Thymus (tissue), 11 donors: ENCODE measurements around the gene TLE3. TPM values are rescaled to one million over a fixed set of nuclear protein-coding genes. Genes with fewer than 3 reads are reported as not detected.
A peak's percentile ranks its signal among the peaks of the same experiment; 100 is the strongest.

Source experiments
- DNase-seq, 9 donors: peaks; one replicate each; pipeline ENCODE4 v3.0.0-alpha.2; 2013; ENCODE audit warnings: low spot score in 9 of 9, low read depth in 6 of 9, missing footprints in 1 of 9
- H3K27ac ChIP-seq, 2 donors: one replicate each; pipeline ENCODE4 v1.5.1; 2013; ENCODE audit warnings: control low read depth in 1 of 2, low read depth in 1 of 2, low read length in 1 of 2, mild to moderate bottlenecking in 1 of 2, moderate library complexity in 1 of 2
- H3K27me3 ChIP-seq, 2 donors: one replicate each; pipeline ENCODE4 v1.5.1; 2013; ENCODE audit warnings: low read length in 1 of 2; ENCODE audit not compliant: control insufficient read depth in 2 of 2, insufficient read depth in 1 of 2
- H3K36me3 ChIP-seq, 2 donors: one replicate each; pipeline ENCODE4 v1.5.1; 2013; ENCODE audit warnings: low read length in 1 of 2, mild to moderate bottlenecking in 1 of 2, moderate library complexity in 1 of 2; ENCODE audit not compliant: control insufficient read depth in 2 of 2, insufficient read depth in 2 of 2
- H3K4me1 ChIP-seq, 2 donors: one replicate each; pipeline ENCODE4 v1.5.1; 2013; ENCODE audit warnings: low read length in 2 of 2; ENCODE audit not compliant: control insufficient read depth in 2 of 2, insufficient read depth in 2 of 2
- H3K4me3 ChIP-seq, 2 donors: one replicate each; pipeline ENCODE4 v1.5.1; 2013; ENCODE audit warnings: low read length in 2 of 2, control low read depth in 1 of 2, mild to moderate bottlenecking in 1 of 2
- H3K9me3 ChIP-seq, 2 donors: one replicate each; pipeline ENCODE4 v1.5.1; 2013; ENCODE audit warnings: low read length in 1 of 2, mild to moderate bottlenecking in 1 of 2; ENCODE audit not compliant: control insufficient read depth in 2 of 2, insufficient read depth in 1 of 2
- WGBS: extraction: QIAGEN DNeasy Blood & Tissue Kit; methylation state at CpG from one replicate; pipeline ENCODE4 v1.1.7; 2013; 5-methylcytosine and 5-hydroxymethylcytosine counted together
- polyA plus RNA-seq: library from polyadenylated mRNA; stranded (reverse); fragments of 200-250 nt; gene quantifications from one replicate; pipeline ENCODE4 v1.2.3, GENCODE V29; 2013
- total RNA-seq: library from RNA; stranded (reverse); fragments of 120-200 nt; gene quantifications from one replicate; pipeline ENCODE4 v1.2.4, GENCODE V29; 2013
- donor health status: healthy.

The TLE3 gene
- total and polyA plus RNA-seq, 2 donors, result 23.4 to 32.7 TPM

GRCh38 chr15:70030851-70031250 lies 66.9 kb downstream of the TLE3 start:
- peaks cover 0 to under 1% of the 10 kb centered on the region in 2 donors for H3K4me1 ChIP-seq
- DNase-seq, result no peak
- 97% methylated on average over 5 of the region's 5 CpGs for WGBS
- peaks cover 0 to 15% of the 10 kb centered on the region in 2 donors for H3K27me3 ChIP-seq
- no peak overlapping the region for H3K4me3 ChIP-seq
- H3K9me3 ChIP-seq, result no peaks in the 10 kb centered on the region
- no peak overlapping the region for H3K27ac ChIP-seq
- no peaks in the 10 kb centered on the region for H3K36me3 ChIP-seq

- H3K27me3 ChIP-seq, result peaks cover 0 to 15% of the 10 kb centered on the region in 2 donors
- H3K27ac ChIP-seq, result no peak overlapping the region
- no peaks in the 10 kb centered on the region for H3K36me3 ChIP-seq
- no peak overlapping the region for H3K4me3 ChIP-seq
- peaks cover 0 to 7% of the 10 kb centered on the region in 2 donors for H3K4me1 ChIP-seq
- no peak for DNase-seq
- no peaks in the 10 kb centered on the region for H3K9me3 ChIP-seq
- WGBS, result 87% methylated on average over 3 of the region's 3 CpGs
Observed at GRCh38 chr15:70029297-70029701, 68.4 kb downstream of the TLE3 start.

- no peak for DNase-seq
- Histone ChIP-seq H3K36me3 (no peaks in the 10 kb centered on the region), H3K9me3 (no peaks in the 10 kb centered on the region), H3K4me3 (no peak overlapping the region), H3K4me1 (peaks cover 0 to 22% of the 10 kb centered on the region in 2 donors), H3K27ac (no peak overlapping the region), H3K27me3 (peaks cover 0 to 6% of the 10 kb centered on the region in 2 donors)
- 90% methylated on average over 1 of the region's 1 CpG for WGBS
Observed at GRCh38 chr15:70027518-70027917, 70.2 kb downstream of the TLE3 start.

GRCh38 chr15:70026991-70027390 lies 70.7 kb downstream of the TLE3 start:
- H3K4me3 ChIP-seq, result no peak overlapping the region
- no peak for DNase-seq
- 92% methylated on average over 5 of the region's 5 CpGs for WGBS

GRCh38 chr15:70025413-70026296 lies 72.1 kb downstream of the TLE3 start:
- DNase-seq, result no peak
- Histone ChIP-seq H3K27ac (no peak overlapping the region), H3K4me1 (peaks cover 0 to 22% of the 10 kb centered on the region in 2 donors), H3K9me3 (peaks cover 0 to 4% of the 10 kb centered on the region in 2 donors), H3K4me3 (no peak overlapping the region), H3K36me3 (no peaks in the 10 kb centered on the region), H3K27me3 (peaks cover 0 to 5% of the 10 kb centered on the region in 2 donors)
- 95% methylated on average over 11 of the region's 11 CpGs for WGBS

More at GRCh38 chr15:70026991-70027390, 70.7 kb downstream of the TLE3 start:
- Histone ChIP-seq H3K4me1 (peaks cover 0 to 22% of the 10 kb centered on the region in 2 donors), H3K9me3 (peaks cover 0 to 2% of the 10 kb centered on the region in 2 donors), H3K27ac (no peak overlapping the region), H3K36me3 (no peaks in the 10 kb centered on the region), H3K27me3 (peaks cover 0 to 5% of the 10 kb centered on the region in 2 donors)

- H3K4me1 ChIP-seq, result peaks cover 0 to 22% of the 10 kb centered on the region in 2 donors
- 89% methylated on average over 18 of the region's 18 CpGs for WGBS
- DNase-seq, result no peak
- H3K4me3 ChIP-seq, result no peak overlapping the region
- H3K27ac ChIP-seq, result no peak overlapping the region
- H3K27me3 ChIP-seq, result peaks cover 0 to 10% of the 10 kb centered on the region in 2 donors
- no peaks in the 10 kb centered on the region for H3K36me3 ChIP-seq
- peaks cover 0 to 4% of the 10 kb centered on the region in 2 donors for H3K9me3 ChIP-seq
Observed at GRCh38 chr15:70024521-70024920, 73.2 kb downstream of the TLE3 start.

GRCh38 chr15:70023769-70024491 lies 73.8 kb downstream of the TLE3 start:
- H3K27me3 ChIP-seq, result peaks cover 0 to 14% of the 10 kb centered on the region in 2 donors

GRCh38 chr15:70023064-70023768 lies 74.5 kb downstream of the TLE3 start:
- Histone ChIP-seq H3K9me3 (peaks cover 0 to 4% of the 10 kb centered on the region in 2 donors), H3K36me3 (no peaks in the 10 kb centered on the region), H3K4me3 (no peak overlapping the region), H3K4me1 (peaks cover 0 to 22% of the 10 kb centered on the region in 2 donors), H3K27me3 (peaks cover 0 to 18% of the 10 kb centered on the region in 2 donors), H3K27ac (peak overlapping the region; percentile 48 to 76)
- DNase-seq, result peak; percentile 12 to 76 (median 34)
- 71% methylated on average over 7 of the region's 7 CpGs for WGBS

More at GRCh38 chr15:70023769-70024491, 73.8 kb downstream of the TLE3 start:
- 92% methylated on average over 16 of the region's 16 CpGs for WGBS
- H3K9me3 ChIP-seq, result peaks cover 0 to 4% of the 10 kb centered on the region in 2 donors
- peaks cover 0 to 22% of the 10 kb centered on the region in 2 donors for H3K4me1 ChIP-seq
- H3K4me3 ChIP-seq, result no peak overlapping the region
- H3K27ac ChIP-seq, result peak overlapping the region; percentile 48 to 76
- DNase-seq, result no peak
- no peaks in the 10 kb centered on the region for H3K36me3 ChIP-seq
